ENCODE results near the gene PRKAG2.

The PRKAG2 gene

GRCh38 chr7:151824373-151824933 is 52.5 kb downstream of the PRKAG2 start:
- Histone ChIP-seq H3K4me2 (ENCODE audit: low read length) (no peak overlapping the region), H3K9me2 (replicated peaks; ENCODE audit: control insufficient read depth, low read length) (no peaks in the 10 kb centered on the region), H3K27ac (ENCODE audit: low read depth, low read length) (no peak overlapping the region), H3K79me2 (ENCODE audit: control insufficient read depth, low read length) (no peaks in the 10 kb centered on the region), H3F3A (ENCODE audit: control insufficient read depth, insufficient read depth) (no peaks in the 10 kb centered on the region), H4K20me1 (ENCODE audit: control insufficient read depth, insufficient read depth, low read depth, low read length) (no peaks in the 10 kb centered on the region), H3K27me3 (ENCODE audit: control insufficient read depth, low read length) (peaks cover 13% of the 10 kb centered on the region), H3K36me3 (ENCODE audit: control insufficient read depth, low read length) (no peaks in the 10 kb centered on the region), H3K4me3 (ENCODE audit: low read length) (no peak overlapping the region), H3K4me1 (ENCODE audit: control insufficient read depth, low read length) (no peaks in the 10 kb centered on the region), H3K9me3 (ENCODE audit: control insufficient read depth, insufficient read depth, low read length) (no peaks in the 10 kb centered on the region)
- TF ChIP-seq CTCF (IDR thresholded peaks at IDR 0.05; ENCODE audit: low read depth, low read length, poor library complexity, severe bottlenecking) = no peak
- TF ChIP-seq EZH2phosphoT487 (IDR thresholded peaks at IDR 0.05; ENCODE audit: borderline replicate concordance, low read length) = no peak

- H3F3A ChIP-seq (ENCODE audit: control insufficient read depth, insufficient read depth) = no peaks in the 10 kb centered on the region
- no peaks in the 10 kb centered on the region for H3K79me2 ChIP-seq (ENCODE audit: control insufficient read depth, low read length)
- H3K9me3 ChIP-seq (ENCODE audit: control insufficient read depth, insufficient read depth, low read length) = no peaks in the 10 kb centered on the region
- no peak overlapping the region for H3K4me3 ChIP-seq (ENCODE audit: low read length)
- no peaks in the 10 kb centered on the region for H3K4me1 ChIP-seq (ENCODE audit: control insufficient read depth, low read length)
- H4K20me1 ChIP-seq (ENCODE audit: control insufficient read depth, insufficient read depth, low read depth, low read length) = no peaks in the 10 kb centered on the region
- H3K27me3 ChIP-seq (ENCODE audit: control insufficient read depth, low read length) = peaks cover 13% of the 10 kb centered on the region
- no peaks in the 10 kb centered on the region for H3K36me3 ChIP-seq (ENCODE audit: control insufficient read depth, low read length)
- H3K9me2 ChIP-seq (replicated peaks; ENCODE audit: control insufficient read depth, low read length) = no peaks in the 10 kb centered on the region
- TF ChIP-seq EZH2phosphoT487 (IDR thresholded peaks at IDR 0.05; ENCODE audit: borderline replicate concordance, low read length) (no peak), CTCF (IDR thresholded peaks at IDR 0.05; ENCODE audit: low read depth, low read length, poor library complexity, severe bottlenecking) (no peak)
- H3K27ac ChIP-seq (ENCODE audit: low read depth, low read length) = no peak overlapping the region
- no peak overlapping the region for H3K4me2 ChIP-seq (ENCODE audit: low read length)
Measured at GRCh38 chr7:151823566-151824372, 53.1 kb downstream of the PRKAG2 start.

GRCh38 chr7:151822541-151823181 is 54.3 kb downstream of the PRKAG2 start:
- Histone ChIP-seq H3K36me3 (ENCODE audit: control insufficient read depth, low read length) (no peaks in the 10 kb centered on the region), H3F3A (ENCODE audit: control insufficient read depth, insufficient read depth) (no peaks in the 10 kb centered on the region), H3K4me3 (ENCODE audit: low read length) (no peak overlapping the region), H3K27ac (ENCODE audit: low read depth, low read length) (no peak overlapping the region), H3K4me2 (ENCODE audit: low read length) (no peak overlapping the region), H3K79me2 (ENCODE audit: control insufficient read depth, low read length) (no peaks in the 10 kb centered on the region), H4K20me1 (ENCODE audit: control insufficient read depth, insufficient read depth, low read depth, low read length) (no peaks in the 10 kb centered on the region), H3K27me3 (ENCODE audit: control insufficient read depth, low read length) (peaks cover 10% of the 10 kb centered on the region), H3K9me2 (replicated peaks; ENCODE audit: control insufficient read depth, low read length) (no peaks in the 10 kb centered on the region), H3K4me1 (ENCODE audit: control insufficient read depth, low read length) (no peaks in the 10 kb centered on the region), H3K9me3 (ENCODE audit: control insufficient read depth, insufficient read depth, low read length) (no peaks in the 10 kb centered on the region)
- TF ChIP-seq EZH2phosphoT487 (IDR thresholded peaks at IDR 0.05; ENCODE audit: borderline replicate concordance, low read length) = no peak
- no peak for TF ChIP-seq CTCF (IDR thresholded peaks at IDR 0.05; ENCODE audit: low read depth, low read length, poor library complexity, severe bottlenecking)

All from DOHH2 (cell line).